ENCODE results near the gene PIH1D1.

The PIH1D1 gene

GRCh38 chr19:49451430-49452181 lies at the start of gene PIH1D1:
Gene PIH1D1, minus strand, starts transcription at chr19:49451814. Its CDS starts 240 bp downstream, at chr19:49451574.
- DNase-seq = peak; percentile 94 to 95

GRCh38 chr19:49499030-49499670 lies 47.5 kb upstream of the PIH1D1 start:
- no peak for DNase-seq

GRCh38 chr19:49498475-49498874 lies 46.9 kb upstream of the PIH1D1 start:
- no peak for DNase-seq

- no peak for DNase-seq
Measured at GRCh38 chr19:49497789-49498103, 46.1 kb upstream of the PIH1D1 start.

GRCh38 chr19:49497047-49497788 lies 45.6 kb upstream of the PIH1D1 start:
- DNase-seq = peak; percentile 72 to 73

GRCh38 chr19:49496574-49497008 lies 45.0 kb upstream of the PIH1D1 start:
- no peak for DNase-seq

GRCh38 chr19:49492573-49493405 lies 41.2 kb upstream of the PIH1D1 start:
- no peak for DNase-seq

- no peak for DNase-seq
Measured at GRCh38 chr19:49491804-49492572, 40.4 kb upstream of the PIH1D1 start.

GRCh38 chr19:49491030-49491803 lies 39.6 kb upstream of the PIH1D1 start:
- no peak for DNase-seq

- DNase-seq = no peak
Measured at GRCh38 chr19:49490287-49491029, 38.8 kb upstream of the PIH1D1 start.

GRCh38 chr19:49489601-49490167 lies 38.1 kb upstream of the PIH1D1 start:
- no peak for DNase-seq

GRCh38 chr19:49488863-49489537 lies 37.4 kb upstream of the PIH1D1 start:
- DNase-seq = no peak

GRCh38 chr19:49488046-49488862 lies 36.6 kb upstream of the PIH1D1 start:
- DNase-seq = no peak

- DNase-seq = peak; percentile 99 to 100
Measured at GRCh38 chr19:49487277-49488045, 35.8 kb upstream of the PIH1D1 start, which contains the start of gene RPL13A. Gene RPL13A, plus strand, starts transcription at chr19:49487608. Its CDS starts 22 bp downstream, at chr19:49487630.

- no peak for DNase-seq
Measured at GRCh38 chr19:49486710-49487276, 35.2 kb upstream of the PIH1D1 start.

- no peak for DNase-seq
Measured at GRCh38 chr19:49486232-49486631, 34.6 kb upstream of the PIH1D1 start.

- DNase-seq = no peak
Measured at GRCh38 chr19:49481020-49481683, 29.5 kb upstream of the PIH1D1 start.
